Stimulated activated CD8-positive, alpha-beta memory T cell treated with anti-CD3 and anti-CD28 coated beads, Interleukin-7, amount 100 ng/mL, for 1 hour (primary cell): Measurements from ENCODE around the gene DIS3L2.

Experiments
- DNase-seq, 2 donors: peaks; one replicate each; pipeline ENCODE4 v3.0.0-alpha.2; 2020; ENCODE audit warnings: low read depth in 2 of 2

Gene DIS3L2

GRCh38 chr2:231961349-231962166, at the start of gene DIS3L2:
DIS3L2 (plus strand) TSS chr2:231961713; CDS start chr2:232014928, 53,215 bp downstream.
- peak; percentile 46 to 48 for DNase-seq

GRCh38 chr2:231914077-231914690, 47.3 kb upstream of the DIS3L2 start:
- DNase-seq, result no peak

- no peak for DNase-seq
These were observed 44.0 kb upstream of the DIS3L2 start for GRCh38 chr2:231917280-231918066.

- no peak for DNase-seq
These were observed 42.8 kb upstream of the DIS3L2 start for GRCh38 chr2:231918501-231919330.

GRCh38 chr2:231919341-231920035, 42.0 kb upstream of the DIS3L2 start:
- no peak for DNase-seq

GRCh38 chr2:231920366-231920765, 41.1 kb upstream of the DIS3L2 start:
- no peak for DNase-seq

GRCh38 chr2:231920795-231921194, 40.7 kb upstream of the DIS3L2 start:
- no peak for DNase-seq

- DNase-seq, result no peak
These were observed 39.1 kb upstream of the DIS3L2 start for GRCh38 chr2:231922311-231923009.

- DNase-seq, result no peak
These were observed 38.5 kb upstream of the DIS3L2 start for GRCh38 chr2:231923010-231923344.

- DNase-seq, result no peak
These were observed 37.3 kb upstream of the DIS3L2 start for GRCh38 chr2:231923951-231924888.

- DNase-seq, result no peak
These were observed 36.6 kb upstream of the DIS3L2 start for GRCh38 chr2:231924889-231925275.

- peak; percentile 31 to 53 for DNase-seq
These were observed 36.0 kb upstream of the DIS3L2 start for GRCh38 chr2:231925303-231926179.

GRCh38 chr2:231926180-231926741, 35.3 kb upstream of the DIS3L2 start, which contains the start of gene NPPC:
NPPC (minus strand) TSS chr2:231926396; CDS start chr2:231926249, 147 bp downstream.
- DNase-seq, result peak in 1 of 2 donors; percentile 27

- no peak for DNase-seq
These were observed 34.5 kb upstream of the DIS3L2 start for GRCh38 chr2:231926761-231927565.

GRCh38 chr2:231927566-231927890, 34.0 kb upstream of the DIS3L2 start:
- DNase-seq, result no peak

- no peak for DNase-seq
These were observed 33.0 kb upstream of the DIS3L2 start for GRCh38 chr2:231928481-231928880.
